B cell (primary cell): ENCODE data around the gene CRTC1. TPM values are rescaled to one million over a fixed set of nuclear protein-coding genes. Genes with fewer than 3 reads are reported as not detected.
A peak's percentile ranks its signal among the peaks of the same experiment; 100 is the strongest.

Experiments
- ATAC-seq: fragments of 200-7000 bp; cut with Tn5 transposase; one replicate; pipeline ENCODE4 v1.10.0; 2021; ENCODE audit warnings: low read depth, mild to moderate bottlenecking, moderate number of reproducible peaks, moderate library complexity
- CTCF ChIA-PET: fragments of 350-600 bp; sonication (Branson Sonifier 250); formaldehyde crosslinking; loops from one replicate; lab custom pipeline; 2021; ENCODE audit warnings: antibody characterized with exemption, inconsistent platforms; lab: Charles Lee
- POLR2A ChIA-PET: fragments of 350-600 bp; sonication (Branson Sonifier 250); formaldehyde crosslinking; loops from one replicate; lab custom pipeline; 2021; ENCODE audit warnings: antibody characterized with exemption; lab: Charles Lee
- DNase-seq: peaks from one replicate; pipeline ENCODE4 v3.0.0; 2013
- H2AFZ ChIP-seq: 2 replicates; pipeline ENCODE4 v1.6.1; 2012; ENCODE audit warnings: mild to moderate bottlenecking, low read depth, low read length; ENCODE audit not compliant: insufficient read depth, poor library complexity, severe bottlenecking
- H3K27ac ChIP-seq, 2 donors: 1 replicate in 1 of 2; 2 replicates in 1 of 2; pipeline ENCODE4 v1.5.1; 2012 to 2013; ENCODE audit warnings: low read length in 2 of 2, mild to moderate bottlenecking in 2 of 2, moderate library complexity in 1 of 2
- H3K27me3 ChIP-seq, 4 experiments: fragments of 200-600 bp in 1 of 4; sonication (generic) in 1 of 4; replicated peaks in 1 of 4; 1 replicate in 2 of 4; 2 replicates in 2 of 4; pipeline versions ENCODE4 v1.6.1 to v1.7.0; 2013 to 2016; ENCODE audit warnings: low read length in 3 of 4, mild to moderate bottlenecking in 2 of 4, mixed read lengths in 1 of 4, moderate library complexity in 1 of 4; ENCODE audit not compliant: insufficient read depth in 4 of 4, control insufficient read depth in 3 of 4; ENCODE audit errors: control extremely low read depth in 1 of 4
- H3K36me3 ChIP-seq, 2 experiments: replicated peaks in 1 of 2; 1 replicate in 1 of 2; 2 replicates in 1 of 2; pipeline versions ENCODE4 v1.6.1 to v1.7.1; 2013; ENCODE audit warnings: low read length in 1 of 2; ENCODE audit not compliant: insufficient read depth in 2 of 2, control insufficient read depth in 1 of 2; ENCODE audit errors: control extremely low read depth in 1 of 2, extremely low read depth in 1 of 2
- H3K4me1 ChIP-seq, 2 donors: fragments of 200-600 bp in 1 of 2; sonication (generic) in 1 of 2; 1 replicate in 1 of 2; 2 replicates in 1 of 2; pipeline versions ENCODE4 v1.5.1 to v1.6.1; 2013 to 2017; ENCODE audit warnings: low read length in 2 of 2; ENCODE audit not compliant: control insufficient read depth in 2 of 2, insufficient read depth in 2 of 2
- H3K4me2 ChIP-seq: replicated peaks from 2 replicates; pipeline ENCODE3; 2012; ENCODE audit warnings: mild to moderate bottlenecking, low read depth, low read length; ENCODE audit not compliant: poor library complexity, severe bottlenecking
- H3K4me3 ChIP-seq, 5 experiments: fragments of 200-600 bp in 1 of 5; sonication (generic) in 1 of 5; 1 replicate in 3 of 5; 2 replicates in 2 of 5; pipeline versions ENCODE4 v1.5.1 to v1.7.0; 2011 to 2016; ENCODE audit warnings: low read length in 4 of 5, mild to moderate bottlenecking in 4 of 5, low read depth in 2 of 5, control low read depth in 1 of 5, moderate library complexity in 1 of 5; ENCODE audit not compliant: insufficient read depth in 1 of 5; ENCODE audit errors: control extremely low read depth in 1 of 5, extremely low read depth in 1 of 5
- H3K79me2 ChIP-seq: fragments of 200-600 bp; sonication (generic); one replicate; pipeline ENCODE4 v1.6.0; 2016; ENCODE audit warnings: low read length; ENCODE audit not compliant: control insufficient read depth, insufficient read depth
- H3K9ac ChIP-seq: fragments of 200-600 bp; sonication (generic); 2 replicates; pipeline ENCODE4 v1.6.1; 2017; ENCODE audit warnings: mild to moderate bottlenecking, low read length, moderate library complexity
- H3K9me3 ChIP-seq, 3 donors: one replicate each; pipeline versions ENCODE4 v1.6.1 to v1.7.1; 2013; ENCODE audit warnings: low read length in 2 of 3; ENCODE audit not compliant: control insufficient read depth in 2 of 3, insufficient read depth in 1 of 3; ENCODE audit errors: control extremely low read depth in 1 of 3
- H4K20me1 ChIP-seq: 2 replicates; pipeline ENCODE4 v1.6.0; 2012; ENCODE audit warnings: mild to moderate bottlenecking, low read length; ENCODE audit not compliant: insufficient read depth, control insufficient read depth, poor library complexity, severe bottlenecking
- H3K27ac Mint-ChIP-seq: one replicate; pipeline ENCODE4 v1.8.0; 2021; ENCODE audit warnings: mixed read lengths
- H3K27me3 Mint-ChIP-seq: one replicate; pipeline ENCODE4 v1.8.0; 2021; ENCODE audit warnings: mixed read lengths
- H3K4me1 Mint-ChIP-seq: one replicate; pipeline ENCODE4 v1.8.0; 2021; ENCODE audit warnings: mixed read lengths
- H3K4me3 Mint-ChIP-seq: one replicate; pipeline ENCODE4 v1.8.0; 2021; ENCODE audit warnings: mixed read lengths
- H3K9me3 Mint-ChIP-seq: one replicate; pipeline ENCODE4 v1.8.0; 2022; ENCODE audit warnings: mixed read lengths; ENCODE audit not compliant: insufficient read depth
- CTCF ChIP-seq: fragments of 200-600 bp; IDR thresholded peaks from one replicate; pipeline ENCODE4 v1.8.0; 2022; ENCODE audit warnings: antibody characterized with exemption, mild to moderate bottlenecking
- EZH2 ChIP-seq: IDR thresholded peaks from 2 replicates; pipeline ENCODE4 v1.6.1; 2012; ENCODE audit warnings: borderline replicate concordance, low read depth, mild to moderate bottlenecking, moderate library complexity, low read length; ENCODE audit not compliant: insufficient read depth, poor library complexity, severe bottlenecking
- WGBS: methylation state at CpG from one replicate; pipeline ENCODE4 v1.1.5; 2013; ENCODE audit warnings: missing lambda C conversion rate; ENCODE audit not compliant: insufficient coverage; 5-methylcytosine and 5-hydroxymethylcytosine counted together
- intact Hi-C: fragments of 100-400 bp; cut with micrococcal nuclease; formaldehyde crosslinking; loops from one replicate; pipeline ENCODE4 v1.10.0; 2022
- polyA plus RNA-seq: library from polyadenylated mRNA; depleted of rRNA; stranded (reverse); fragments of >200 nt; gene quantifications from 2 replicates; pipeline ENCODE4 v1.2.3, GENCODE V29; 2012
- total RNA-seq, 2 donors: library from RNA; stranded (reverse); fragments of 120-200 nt in 1 of 2; gene quantifications; 1 replicate in 1 of 2; 2 replicates in 1 of 2; pipeline versions ENCODE4 v1.2.3 to v1.2.4, GENCODE V29; 2013 to 2022

CRTC1 gene
- total and polyA plus RNA-seq, 2 donors (not counting 1 experiment from before 2014, with no cell fraction given): 15.9 to 30.1 TPM

- Mint-ChIP-seq H3K9me3 (no peaks in the 10 kb centered on the region), H3K27me3 (no peaks in the 10 kb centered on the region), H3K4me1 (peaks cover 36% of the 10 kb centered on the region), H3K4me3 (no peak overlapping the region), H3K27ac (no peak overlapping the region)
- Histone ChIP-seq H3K79me2 (peaks cover 38% of the 10 kb centered on the region), H3K36me3 (no peaks in the 10 kb centered on the region), H3K4me3 (no peak overlapping the region), H3K9me3 (peaks cover 0 to 7% (median 0%) of the 10 kb centered on the region in 3 donors), H3K27ac (no peak overlapping the region), H3K4me1 (peaks cover 11 to 23% of the 10 kb centered on the region in 2 donors), H3K9ac (no peak overlapping the region), H4K20me1 (peaks cover 35% of the 10 kb centered on the region), H3K4me2 (peak overlapping the region; percentile 62), H3K27me3 (no peaks in the 10 kb centered on the region), H2AFZ (no peak overlapping the region)
- POLR2A ChIA-PET: interaction anchor here (0.5 kb wide), 1 partner anchor 1355 kb away, joined by 5 read pairs; no protein-coding TSS in a partner anchor
- TF ChIP-seq EZH2 (no peak), CTCF (no peak)
- 96% methylated on average over 35 of the region's 37 CpGs for whole genome bisulfite sequencing
- intact Hi-C loops: no loop called here
- CTCF ChIA-PET: interaction anchor here (1.0 kb wide), 1 partner anchor 67 kb away, joined by 3 read pairs; no protein-coding TSS in a partner anchor
- no peak for DNase-seq
- no peak for ATAC-seq
These were observed 23.2 kb upstream of the CRTC1 start for GRCh38 chr19:18660051-18660910.
